T-helper 1 cell (primary cell): ENCODE results near the gene S100PBP.

ENCODE experiments used
- DNase-seq, 5 donors: peaks; one replicate each; pipeline ENCODE4 v3.0.0-alpha.2; 2012 to 2020
- total RNA-seq, 4 donors: gene quantifications; one replicate each; lab custom pipeline; 2026; lab: John Stamatoyannopoulos, UW

S100PBP gene
- total RNA-seq = 41.6 to 98.9 (median 69.1) reads per million in 4 donors

DNA sequence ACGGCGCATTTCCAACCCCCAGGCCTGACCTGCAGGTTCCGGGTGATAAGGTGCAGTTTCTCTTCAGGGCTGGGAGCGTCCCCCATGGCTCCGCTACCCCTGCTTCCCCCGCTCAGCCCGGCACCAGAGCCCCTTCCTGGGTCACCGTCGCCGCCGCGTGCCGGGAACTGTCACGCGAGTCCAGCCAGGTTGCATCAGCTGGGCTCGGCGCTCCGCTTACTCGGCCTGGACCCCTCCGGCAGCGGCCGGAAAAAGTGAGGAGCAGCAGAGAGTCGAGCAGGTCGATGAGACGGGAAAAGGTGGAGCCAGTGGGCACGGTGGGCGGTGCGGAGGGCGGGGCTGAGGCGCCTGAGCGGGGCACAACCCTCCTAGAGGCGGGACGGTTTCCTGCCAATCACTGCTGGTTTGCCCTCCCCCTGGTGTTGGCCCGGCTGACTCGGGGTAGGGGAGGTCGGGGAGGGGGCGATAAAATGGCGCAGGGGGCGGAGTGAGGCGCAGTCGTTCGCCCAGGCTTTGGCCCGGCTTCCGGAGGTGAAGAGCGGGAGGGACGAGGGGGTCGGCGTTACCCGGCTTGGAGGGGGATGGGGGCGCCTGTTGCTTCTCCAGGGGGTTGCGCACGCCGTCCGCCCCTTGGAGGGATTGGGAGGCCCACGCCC lies at the start of gene S100PBP, which contains the start of gene YARS1:
S100PBP (plus strand) TSS at position 495 of the 656 bp plus-strand sequence. CDS start 8,447 bp downstream, outside the sequence.
YARS1 (minus strand) TSS at position 200 of the 656 bp plus-strand sequence; CDS start at position 86, 114 bp downstream.
- DNase-seq = peak; percentile 98 to 100 (median 99)

GRCh38 chr1:32768110-32768850 lies 49.2 kb upstream of the S100PBP start:
- DNase-seq = no peak

DNA sequence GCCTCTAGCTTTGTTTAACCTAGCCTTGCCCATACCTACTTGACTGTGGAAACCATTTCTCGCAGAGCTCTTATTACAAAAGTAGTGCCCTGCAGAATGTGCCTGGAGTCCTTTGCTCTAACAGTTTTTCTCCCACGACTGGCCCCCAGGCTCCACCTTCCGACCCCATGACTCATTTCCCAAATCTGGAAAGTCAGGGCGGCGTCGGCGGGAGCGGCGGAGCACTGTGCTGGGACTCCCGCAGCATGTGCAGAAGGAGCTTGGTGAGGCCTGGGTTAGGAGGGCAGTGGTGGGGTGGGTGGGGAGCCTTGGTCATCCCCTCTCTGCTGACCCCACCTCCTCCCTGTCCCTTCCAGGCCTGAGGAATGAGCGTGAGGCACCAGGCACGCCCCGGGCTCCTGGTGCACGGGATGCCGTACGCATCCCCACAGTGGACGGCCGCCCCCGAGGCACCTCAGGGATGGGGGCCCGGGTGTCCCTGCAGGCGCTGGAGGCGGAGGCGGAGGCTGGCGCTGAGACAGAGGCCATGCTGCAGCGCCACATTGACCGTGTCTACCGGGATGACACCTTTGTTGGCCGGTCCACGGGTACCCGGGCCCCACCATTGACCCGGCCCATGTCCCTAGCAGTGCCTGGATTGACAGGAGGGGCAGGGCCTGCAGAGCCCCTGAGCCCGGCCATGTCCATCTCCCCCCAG lies 47.8 kb upstream of the S100PBP start:
- no peak for DNase-seq

DNA sequence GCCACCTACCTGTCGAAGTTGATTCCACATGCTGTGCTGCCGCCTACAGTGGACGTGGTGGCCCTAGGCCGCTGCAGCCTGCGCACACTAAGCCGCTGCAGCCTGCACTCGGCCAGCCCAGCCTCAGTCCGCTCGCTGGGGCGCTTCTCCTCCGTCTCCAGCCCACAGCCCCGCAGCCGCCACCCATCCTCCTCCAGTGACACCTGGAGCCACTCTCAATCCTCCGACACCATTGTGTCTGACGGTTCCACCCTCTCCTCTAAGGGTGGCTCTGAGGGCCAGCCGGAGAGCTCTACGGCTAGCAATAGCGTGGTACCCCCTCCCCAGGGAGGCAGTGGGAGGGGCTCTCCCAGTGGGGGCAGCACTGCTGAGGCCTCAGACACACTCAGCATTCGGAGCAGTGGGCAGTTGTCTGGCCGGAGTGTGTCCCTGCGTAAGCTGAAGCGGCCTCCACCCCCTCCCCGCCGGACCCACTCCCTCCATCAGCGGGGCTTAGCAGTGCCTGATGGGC lies 47.2 kb upstream of the S100PBP start:
- no peak for DNase-seq

DNA sequence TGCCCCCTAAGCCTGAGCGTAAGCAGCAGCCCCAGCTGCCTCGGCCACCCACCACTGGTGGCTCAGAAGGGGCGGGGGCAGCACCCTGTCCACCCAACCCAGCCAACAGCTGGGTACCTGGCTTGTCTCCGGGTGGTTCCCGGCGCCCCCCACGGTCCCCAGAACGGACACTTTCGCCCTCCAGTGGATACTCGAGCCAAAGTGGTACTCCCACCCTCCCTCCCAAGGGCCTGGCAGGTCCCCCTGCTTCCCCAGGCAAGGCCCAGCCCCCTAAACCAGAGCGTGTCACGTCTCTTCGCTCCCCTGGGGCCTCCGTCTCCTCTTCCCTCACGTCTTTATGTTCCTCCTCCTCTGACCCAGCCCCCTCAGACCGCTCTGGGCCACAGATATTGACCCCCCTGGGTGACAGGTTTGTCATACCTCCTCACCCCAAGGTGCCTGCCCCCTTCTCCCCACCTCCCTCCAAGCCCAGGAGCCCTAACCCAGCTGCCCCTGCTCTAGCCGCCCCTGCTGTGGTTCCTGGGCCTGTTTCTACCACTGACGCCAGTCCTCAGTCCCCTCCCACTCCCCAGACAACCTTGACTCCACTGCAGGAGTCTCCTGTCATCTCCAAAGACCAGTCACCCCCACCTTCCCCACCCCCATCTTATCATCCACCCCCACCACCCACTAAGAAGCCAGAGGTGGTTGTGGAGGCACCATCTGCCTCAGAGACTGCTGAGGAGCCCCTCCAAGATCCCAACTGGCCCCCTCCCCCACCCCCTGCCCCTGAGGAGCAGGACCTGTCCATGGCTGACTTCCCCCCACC lies 46.5 kb upstream of the S100PBP start:
- DNase-seq = no peak

- DNase-seq = no peak
Measured at GRCh38 chr1:32771561-32772280, 45.7 kb upstream of the S100PBP start.

- no peak for DNase-seq
Measured at GRCh38 chr1:32772281-32773017, 45.0 kb upstream of the S100PBP start.

DNA sequence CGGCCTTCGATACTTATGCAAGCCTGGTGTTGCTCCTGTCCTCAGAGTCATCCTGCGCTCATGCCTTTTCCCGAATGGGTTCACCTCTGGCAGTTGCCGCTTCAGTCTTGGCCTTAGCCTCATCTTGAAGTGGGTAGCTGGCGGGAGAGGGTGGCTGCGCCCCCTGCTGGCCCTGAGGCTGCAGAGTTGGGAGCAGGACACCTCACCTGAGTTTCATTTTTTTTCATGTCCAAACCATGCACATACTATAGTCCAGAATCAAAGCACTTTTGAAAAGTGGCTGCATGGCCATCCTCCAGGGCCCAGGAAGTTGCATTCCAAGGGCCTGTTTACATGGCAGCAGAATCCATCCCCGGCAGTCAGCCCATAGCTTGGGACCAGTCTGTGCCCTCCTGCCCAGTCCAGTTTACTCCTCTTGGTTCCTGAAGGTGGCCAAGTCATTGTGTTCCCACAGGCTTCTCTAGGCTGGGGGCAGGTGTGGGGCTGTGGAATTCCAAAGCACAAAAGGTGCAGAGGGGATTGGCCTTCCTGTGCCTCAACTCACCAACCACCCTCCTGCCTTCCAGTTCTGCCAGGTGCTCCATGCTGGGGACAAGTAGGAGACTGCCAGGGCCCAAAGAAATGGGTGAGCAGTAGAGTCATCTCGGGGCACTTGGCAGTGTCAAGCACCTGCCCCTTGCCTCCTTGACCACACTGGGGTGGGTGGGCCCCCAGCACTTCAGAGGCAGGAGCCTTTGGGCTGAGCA lies 44.3 kb upstream of the S100PBP start:
- DNase-seq = peak; percentile 41 to 65 (median 61)

GRCh38 chr1:32773764-32774463 lies 43.5 kb upstream of the S100PBP start:
- no peak for DNase-seq

DNA sequence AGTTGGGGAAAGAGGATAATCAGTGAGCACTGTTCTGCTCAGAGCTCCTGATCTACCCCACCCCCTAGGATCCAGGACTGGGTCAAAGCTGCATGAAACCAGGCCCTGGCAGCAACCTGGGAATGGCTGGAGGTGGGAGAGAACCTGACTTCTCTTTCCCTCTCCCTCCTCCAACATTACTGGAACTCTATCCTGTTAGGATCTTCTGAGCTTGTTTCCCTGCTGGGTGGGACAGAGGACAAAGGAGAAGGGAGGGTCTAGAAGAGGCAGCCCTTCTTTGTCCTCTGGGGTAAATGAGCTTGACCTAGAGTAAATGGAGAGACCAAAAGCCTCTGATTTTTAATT lies 43.0 kb upstream of the S100PBP start:
- no peak for DNase-seq

DNA sequence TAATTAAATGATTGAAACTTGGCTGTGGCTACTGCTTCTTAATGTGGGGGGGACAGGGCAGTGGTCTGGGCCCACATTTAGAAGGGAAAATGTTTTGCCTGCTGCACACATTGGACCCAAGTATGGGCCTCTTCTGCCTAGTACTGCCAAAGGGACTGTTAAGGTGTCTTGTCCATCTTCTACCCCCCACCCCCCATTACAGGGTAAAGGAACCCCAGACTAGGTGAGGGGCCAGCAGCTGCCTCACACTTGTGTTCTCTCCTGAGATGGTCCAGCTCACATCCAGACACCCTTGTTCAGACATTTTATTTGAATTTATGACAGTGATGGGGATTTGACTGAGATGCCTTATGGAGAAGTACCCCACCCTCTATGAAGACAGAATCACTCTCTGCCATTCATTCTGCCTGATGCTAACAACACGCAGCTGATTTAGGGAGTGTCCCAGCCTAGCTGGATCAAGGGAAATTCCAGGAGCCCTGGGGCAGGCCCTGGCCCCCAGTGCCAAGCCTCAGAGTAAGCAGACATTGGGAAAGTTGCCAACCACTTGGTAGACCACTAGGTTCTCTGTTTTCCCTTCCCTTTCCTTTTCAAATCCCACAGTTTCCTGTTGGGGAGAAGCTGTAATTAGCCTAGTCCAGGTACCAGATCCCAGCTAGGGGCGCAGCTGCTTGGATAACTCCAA lies 42.4 kb upstream of the S100PBP start:
- no peak for DNase-seq

- DNase-seq = no peak
Measured at GRCh38 chr1:32775640-32776337, 41.7 kb upstream of the S100PBP start.

DNA sequence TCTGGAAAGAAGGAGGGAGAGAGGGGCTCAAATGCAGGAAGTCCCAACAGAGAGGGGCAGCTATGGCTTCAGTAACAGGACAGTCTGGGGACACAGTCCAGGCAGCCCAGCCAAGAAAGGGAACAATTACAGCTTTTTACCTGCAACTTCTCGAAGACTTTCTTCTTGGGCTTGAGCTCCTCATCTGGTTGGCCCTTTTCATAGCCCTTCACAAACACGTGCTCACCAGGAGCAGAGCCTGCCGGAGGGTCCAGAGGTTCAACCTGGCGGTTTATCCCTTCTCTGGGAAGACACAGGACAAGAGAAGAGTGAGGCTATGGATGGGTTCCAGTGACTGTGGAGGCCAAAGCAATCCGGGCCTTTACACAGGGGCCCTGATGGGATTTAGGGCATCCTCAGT lies 38.2 kb upstream of the S100PBP start:
- no peak for DNase-seq

- no peak for DNase-seq
Measured at GRCh38 chr1:32780005-32780404, 37.4 kb upstream of the S100PBP start.

DNA sequence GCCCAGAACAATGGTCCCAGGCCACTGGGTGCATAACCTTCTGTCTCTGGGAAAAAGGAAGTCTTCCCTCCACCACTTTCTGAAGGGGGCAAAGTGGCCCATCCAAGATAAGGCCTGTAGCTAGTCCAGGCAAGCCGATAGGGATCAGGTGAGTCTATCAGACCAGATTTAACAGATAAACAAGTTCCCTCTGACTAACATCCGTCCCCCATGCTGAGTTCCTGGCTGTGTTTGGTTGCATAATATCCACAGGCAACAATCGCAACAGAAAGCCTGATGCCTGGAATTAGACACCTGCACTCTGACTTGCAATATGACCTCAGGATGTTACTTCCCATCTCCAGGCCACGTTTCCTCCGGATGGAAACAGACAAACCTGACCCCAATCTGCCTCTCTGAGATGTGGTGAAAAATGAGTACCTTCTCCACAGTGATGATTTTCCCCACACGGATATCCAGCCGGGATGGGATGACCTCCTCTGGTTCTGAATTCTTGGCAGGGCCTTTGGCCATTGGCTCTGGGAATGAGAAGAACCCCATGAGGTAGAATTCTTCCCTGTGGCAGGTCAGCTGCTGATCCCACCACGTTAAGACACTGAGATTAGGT lies 36.7 kb upstream of the S100PBP start:
- no peak for DNase-seq

- DNase-seq = no peak
Measured at GRCh38 chr1:32782086-32782485, 35.4 kb upstream of the S100PBP start.

GRCh38 chr1:32783851-32784250 lies 33.6 kb upstream of the S100PBP start:
- DNase-seq = no peak

DNA sequence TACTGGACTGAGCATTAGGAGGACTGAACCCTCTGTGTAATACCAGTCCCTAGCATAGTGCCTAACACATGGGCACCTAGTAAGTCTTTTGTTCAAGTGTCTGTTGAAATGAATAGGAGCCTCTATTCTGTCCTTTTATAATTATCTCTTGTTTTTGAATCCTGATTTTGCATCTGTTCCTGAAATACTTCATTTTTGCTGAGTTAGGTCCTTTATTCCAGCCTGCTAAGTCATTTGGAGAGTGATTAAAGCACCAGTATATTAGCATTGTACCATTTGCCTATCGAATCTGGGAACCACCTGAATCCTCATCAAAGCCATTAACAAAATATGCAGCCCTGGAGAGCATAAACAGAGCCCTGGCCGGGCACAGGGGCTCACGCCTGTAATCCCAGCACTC lies 32.6 kb upstream of the S100PBP start:
- no peak for DNase-seq
